MM.1S (cell line): ENCODE results near the gene SESTD1.

Source experiments
- DNase-seq: peaks from one replicate; pipeline ENCODE4 v3.0.0-alpha.2; 2015
- H2AFZ ChIP-seq: fragments of 300-600 bp; sonication (generic); 2 replicates; pipeline ENCODE4 v1.6.0; 2016; ENCODE audit warnings: antibody characterized with exemption, low read length
- H3F3A ChIP-seq: fragments of 300-600 bp; sonication (generic); 2 replicates; pipeline ENCODE4 v1.6.1; 2016; ENCODE audit warnings: mild to moderate bottlenecking, antibody characterized with exemption, low read length, moderate library complexity, mixed read lengths; ENCODE audit not compliant: insufficient read depth
- H3K27ac ChIP-seq: fragments of 300-600 bp; sonication (generic); 2 replicates; pipeline ENCODE4 v1.5.1; 2016; ENCODE audit warnings: mild to moderate bottlenecking, low read length
- H3K27me3 ChIP-seq: fragments of 300-600 bp; sonication (generic); replicated peaks from 2 replicates; pipeline ENCODE4 v1.6.0; 2016; ENCODE audit warnings: low read length; ENCODE audit not compliant: insufficient read depth
- H3K36me3 ChIP-seq: fragments of 300-600 bp; sonication (generic); replicated peaks from 2 replicates; pipeline ENCODE4 v1.6.1; 2016; ENCODE audit warnings: mild to moderate bottlenecking, low read length, mixed read lengths; ENCODE audit not compliant: insufficient read depth
- H3K4me1 ChIP-seq: fragments of 300-600 bp; sonication (generic); 2 replicates; pipeline ENCODE4 v1.6.1; 2016; ENCODE audit warnings: low read length, mixed read lengths
- H3K4me2 ChIP-seq: fragments of 300-600 bp; sonication (generic); 2 replicates; pipeline ENCODE4 v1.6.0; 2016; ENCODE audit warnings: low read depth, low read length
- H3K4me3 ChIP-seq: fragments of 300-600 bp; sonication (generic); 2 replicates; pipeline ENCODE4 v1.5.1; 2016; ENCODE audit warnings: low read length, mixed read lengths
- H3K79me2 ChIP-seq: fragments of 300-600 bp; sonication (generic); 2 replicates; pipeline ENCODE4 v1.6.1; 2016; ENCODE audit warnings: mixed run types, low read length, mixed read lengths
- H3K9ac ChIP-seq: fragments of 300-600 bp; sonication (generic); 2 replicates; pipeline ENCODE4 v1.6.1; 2016; ENCODE audit warnings: low read length, mixed read lengths
- H3K9me2 ChIP-seq: fragments of 300-600 bp; sonication (generic); replicated peaks from 2 replicates; pipeline ENCODE4 v1.6.1; 2016; ENCODE audit warnings: mild to moderate bottlenecking, low read length, mixed read lengths; ENCODE audit not compliant: insufficient read depth
- H3K9me3 ChIP-seq: fragments of 300-600 bp; sonication (generic); replicated peaks from 2 replicates; pipeline ENCODE4 v1.6.1; 2016; ENCODE audit warnings: mild to moderate bottlenecking, low read length, mixed read lengths; ENCODE audit not compliant: insufficient read depth
- H4K20me1 ChIP-seq: fragments of 300-600 bp; sonication (generic); 2 replicates; pipeline ENCODE4 v1.6.1; 2016; ENCODE audit warnings: mild to moderate bottlenecking, low read length, moderate library complexity, mixed read lengths; ENCODE audit not compliant: insufficient read depth
- CTCF ChIP-seq: fragments of 300-600 bp; sonication (generic); IDR thresholded peaks from 2 replicates; pipeline ENCODE4 v1.5.1; 2016; ENCODE audit warnings: antibody characterized with exemption, low read length, mixed read lengths
- EZH2 ChIP-seq: fragments of 300-600 bp; sonication (generic); optimal IDR thresholded peaks from 2 replicates; pipeline ENCODE3; 2017; ENCODE audit warnings: low read depth, mild to moderate bottlenecking, antibody characterized with exemption, low read length, mixed read lengths
- EZH2phosphoT487 ChIP-seq: fragments of 300-600 bp; sonication (generic); IDR thresholded peaks from 2 replicates; pipeline ENCODE4 v1.6.1; 2018; ENCODE audit warnings: antibody characterized with exemption, low read length

SESTD1 gene

GRCh38 chr2:179184610-179185009 is 80.0 kb downstream of the SESTD1 start:
- TF ChIP-seq CTCF = no peak
- TF ChIP-seq EZH2phosphoT487 = no peak
- TF ChIP-seq EZH2 = no peak
- no peak overlapping the region for H3K9ac ChIP-seq

GRCh38 chr2:179181002-179181401 is 83.6 kb downstream of the SESTD1 start:
- Histone ChIP-seq H3K9ac (no peak overlapping the region), H3K27me3 (no peaks in the 10 kb centered on the region), H3K79me2 (no peaks in the 10 kb centered on the region), H3F3A (no peaks in the 10 kb centered on the region), H3K36me3 (no peaks in the 10 kb centered on the region), H4K20me1 (0 out of 2 replicates have a peak, but pooled peaks cover under 1% of the 10 kb centered on the region), H3K4me1 (no peaks in the 10 kb centered on the region), H3K27ac (no peak overlapping the region), H3K4me3 (no peak overlapping the region), H3K9me2 (no peaks in the 10 kb centered on the region), H2AFZ (no peak overlapping the region), H3K4me2 (no peak overlapping the region), H3K9me3 (no peaks in the 10 kb centered on the region)
- DNase-seq = no peak
- TF ChIP-seq EZH2phosphoT487 (no peak), EZH2 (no peak), CTCF (no peak)

More at GRCh38 chr2:179184610-179185009, 80.0 kb downstream of the SESTD1 start:
- Histone ChIP-seq H3K27ac (no peak overlapping the region), H3K36me3 (no peaks in the 10 kb centered on the region), H3K79me2 (0 out of 2 replicates have a peak, but pooled peaks cover 2% of the 10 kb centered on the region), H3K4me1 (no peaks in the 10 kb centered on the region), H3K27me3 (no peaks in the 10 kb centered on the region), H4K20me1 (0 out of 2 replicates have a peak, but pooled peaks cover 4% of the 10 kb centered on the region), H2AFZ (no peak overlapping the region), H3K4me2 (no peak overlapping the region), H3K9me2 (no peaks in the 10 kb centered on the region), H3K9me3 (no peaks in the 10 kb centered on the region), H3K4me3 (no peak overlapping the region), H3F3A (no peaks in the 10 kb centered on the region)
- no peak for DNase-seq

GRCh38 chr2:179180242-179180641 is 84.4 kb downstream of the SESTD1 start:
- Histone ChIP-seq H3K27me3 (no peaks in the 10 kb centered on the region), H3K4me3 (no peak overlapping the region), H3K9ac (no peak overlapping the region), H3F3A (no peaks in the 10 kb centered on the region), H3K79me2 (no peaks in the 10 kb centered on the region), H3K9me3 (no peaks in the 10 kb centered on the region), H2AFZ (no peak overlapping the region), H3K36me3 (no peaks in the 10 kb centered on the region), H3K4me2 (no peak overlapping the region), H3K27ac (no peak overlapping the region), H3K4me1 (no peaks in the 10 kb centered on the region), H4K20me1 (no peaks in the 10 kb centered on the region), H3K9me2 (no peaks in the 10 kb centered on the region)
- no peak for DNase-seq
- TF ChIP-seq CTCF = no peak
- TF ChIP-seq EZH2phosphoT487 = no peak
- TF ChIP-seq EZH2 = no peak
